ENCODE results near the gene NOL4L. TPM values are rescaled to one million over a fixed set of nuclear protein-coding genes. Genes with fewer than 3 reads are reported as not detected.
A peak's percentile ranks its signal among the peaks of the same experiment; 100 is the strongest.
"Not testable (repeated sequence)": the region's sequence is repeated elsewhere in the genome, so short reads cannot be mapped to it uniquely, and the experiment has no call there.

The NOL4L gene
- total RNA-seq, 2 experiments from 2014 or later, result 26.1 to 27.4 TPM

- no peak overlapping the region for H3K4me3 Mint-ChIP-seq
- DNase-seq, result no peak
- ChIA-PET POLR2A (no interaction called here), CTCF (interaction anchor here (0.6 to 1.0 kb wide), 2 partner anchors 22 to 51 kb away, joined by 3 read pairs; no protein-coding TSS in a partner anchor)
- no peaks in the 10 kb centered on the region for H3K9me3 Mint-ChIP-seq
- peaks cover 9% of the 10 kb centered on the region for H3K4me1 Mint-ChIP-seq
- H3K27ac Mint-ChIP-seq, result no peak overlapping the region
- H3K27me3 Mint-ChIP-seq, result no peaks in the 10 kb centered on the region
- H3K36me3 Mint-ChIP-seq (ENCODE audit: low read depth), result peaks cover 17% of the 10 kb centered on the region
Measured at GRCh38 chr20:32497589-32498224, 87.4 kb downstream of the NOL4L start.

GRCh38 chr20:32496811-32497533 lies 88.2 kb downstream of the NOL4L start:
- Mint-ChIP-seq H3K4me1 (peaks cover 9% of the 10 kb centered on the region), H3K36me3 (ENCODE audit: low read depth) (peaks cover 23% of the 10 kb centered on the region), H3K4me3 (no peak overlapping the region), H3K9me3 (no peaks in the 10 kb centered on the region), H3K27me3 (no peaks in the 10 kb centered on the region), H3K27ac (no peak overlapping the region)
- CTCF ChIA-PET, result interaction anchor here (0.6 to 1.0 kb wide), 3 partner anchors 21 to 263 kb away, joined by 3 read pairs; no protein-coding TSS in a partner anchor
- DNase-seq, result no peak
- POLR2A ChIA-PET, result no interaction called here

DNA sequence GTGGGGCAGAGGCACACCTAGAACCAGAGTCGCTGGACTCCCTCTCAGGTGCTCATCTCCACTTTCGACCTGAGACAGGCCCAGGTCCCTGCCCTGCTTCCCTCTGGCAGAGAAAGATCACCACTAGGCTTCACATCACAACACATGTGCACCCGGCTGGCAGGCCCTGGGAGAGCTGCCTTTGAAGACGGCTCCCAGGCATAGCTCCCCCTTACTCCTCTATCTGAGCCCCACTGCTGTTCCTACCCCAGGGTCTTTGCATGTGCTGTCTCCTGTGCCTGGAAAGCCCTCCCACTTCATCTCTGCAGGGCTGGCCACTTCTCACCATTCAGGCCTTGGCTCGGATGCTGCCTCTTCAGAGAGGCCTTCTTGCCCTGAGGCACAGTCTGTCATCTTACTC lies 89.2 kb downstream of the NOL4L start:
- H3K4me3 Mint-ChIP-seq, result no peak overlapping the region
- H3K27me3 Mint-ChIP-seq, result no peaks in the 10 kb centered on the region
- POLR2A ChIA-PET, result no interaction called here
- peaks cover 1% of the 10 kb centered on the region for H3K4me1 Mint-ChIP-seq
- H3K36me3 Mint-ChIP-seq (ENCODE audit: low read depth), result peaks cover 24% of the 10 kb centered on the region
- CTCF ChIA-PET, result interaction anchor here (1.1 to 1.3 kb wide), 2 partner anchors 10 to 77 kb away, joined by 3 read pairs; no protein-coding TSS in a partner anchor
- H3K27ac Mint-ChIP-seq, result no peak overlapping the region
- DNase-seq, result no peak
- no peaks in the 10 kb centered on the region for H3K9me3 Mint-ChIP-seq

DNA sequence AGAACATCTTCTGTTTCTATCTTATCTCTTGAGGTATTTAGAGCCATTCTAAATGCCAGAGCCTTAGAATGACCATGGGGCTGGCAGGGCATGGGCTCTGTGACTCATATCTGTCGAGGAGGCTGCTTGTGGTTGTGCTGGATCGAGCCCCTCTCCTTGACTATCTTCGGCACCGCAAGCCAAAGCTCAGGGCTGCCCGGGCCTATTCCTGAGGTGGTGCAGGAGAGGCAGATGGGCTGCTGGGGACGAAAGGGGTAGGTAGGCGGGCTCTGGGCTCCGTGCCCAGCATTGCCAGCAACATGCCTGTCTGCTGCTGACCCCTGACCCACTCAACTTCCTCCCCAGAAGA lies 89.9 kb downstream of the NOL4L start:
- DNase-seq, result no peak
- ChIA-PET CTCF (interaction anchor here (1.1 to 1.3 kb wide), 2 partner anchors 11 to 78 kb away, joined by 3 read pairs; no protein-coding TSS in a partner anchor), POLR2A (no interaction called here)
- Mint-ChIP-seq H3K4me3 (no peak overlapping the region), H3K9me3 (no peaks in the 10 kb centered on the region), H3K36me3 (ENCODE audit: low read depth) (peaks cover 30% of the 10 kb centered on the region), H3K27me3 (no peaks in the 10 kb centered on the region), H3K4me1 (no peaks in the 10 kb centered on the region), H3K27ac (no peak overlapping the region)

- CTCF ChIA-PET, result interaction anchor here (1.3 kb wide), 1 partner anchor 78 kb away, joined by 3 read pairs; no protein-coding TSS in a partner anchor
Measured at GRCh38 chr20:32494483-32495216, 90.5 kb downstream of the NOL4L start.

GRCh38 chr20:32493356-32493755 lies 91.8 kb downstream of the NOL4L start:
- no peak overlapping the region for H3K4me3 Mint-ChIP-seq
- CTCF ChIA-PET, result interaction anchor here (0.8 kb wide), 1 partner anchor 13 kb away, joined by 3 read pairs; no protein-coding TSS in a partner anchor
- POLR2A ChIA-PET, result no interaction called here
- H3K27ac Mint-ChIP-seq, result no peak overlapping the region
- H3K36me3 Mint-ChIP-seq (ENCODE audit: low read depth), result peaks cover 33% of the 10 kb centered on the region
- no peak for DNase-seq
- peaks cover 4% of the 10 kb centered on the region for H3K4me1 Mint-ChIP-seq
- H3K9me3 Mint-ChIP-seq, result no peaks in the 10 kb centered on the region
- H3K27me3 Mint-ChIP-seq, result no peaks in the 10 kb centered on the region

More at GRCh38 chr20:32494483-32495216, 90.5 kb downstream of the NOL4L start:
- POLR2A ChIA-PET, result no interaction called here
- H3K9me3 Mint-ChIP-seq, result no peaks in the 10 kb centered on the region
- no peak for DNase-seq
- H3K4me1 Mint-ChIP-seq, result no peaks in the 10 kb centered on the region
- no peaks in the 10 kb centered on the region for H3K27me3 Mint-ChIP-seq
- peak overlapping the region; percentile 7 for H3K27ac Mint-ChIP-seq
- no peak overlapping the region for H3K4me3 Mint-ChIP-seq
- peaks cover 31% of the 10 kb centered on the region for H3K36me3 Mint-ChIP-seq (ENCODE audit: low read depth)

GRCh38 chr20:32491764-32492151 lies 93.4 kb downstream of the NOL4L start:
- H3K9me3 Mint-ChIP-seq, result not testable (repeated sequence)

DNA sequence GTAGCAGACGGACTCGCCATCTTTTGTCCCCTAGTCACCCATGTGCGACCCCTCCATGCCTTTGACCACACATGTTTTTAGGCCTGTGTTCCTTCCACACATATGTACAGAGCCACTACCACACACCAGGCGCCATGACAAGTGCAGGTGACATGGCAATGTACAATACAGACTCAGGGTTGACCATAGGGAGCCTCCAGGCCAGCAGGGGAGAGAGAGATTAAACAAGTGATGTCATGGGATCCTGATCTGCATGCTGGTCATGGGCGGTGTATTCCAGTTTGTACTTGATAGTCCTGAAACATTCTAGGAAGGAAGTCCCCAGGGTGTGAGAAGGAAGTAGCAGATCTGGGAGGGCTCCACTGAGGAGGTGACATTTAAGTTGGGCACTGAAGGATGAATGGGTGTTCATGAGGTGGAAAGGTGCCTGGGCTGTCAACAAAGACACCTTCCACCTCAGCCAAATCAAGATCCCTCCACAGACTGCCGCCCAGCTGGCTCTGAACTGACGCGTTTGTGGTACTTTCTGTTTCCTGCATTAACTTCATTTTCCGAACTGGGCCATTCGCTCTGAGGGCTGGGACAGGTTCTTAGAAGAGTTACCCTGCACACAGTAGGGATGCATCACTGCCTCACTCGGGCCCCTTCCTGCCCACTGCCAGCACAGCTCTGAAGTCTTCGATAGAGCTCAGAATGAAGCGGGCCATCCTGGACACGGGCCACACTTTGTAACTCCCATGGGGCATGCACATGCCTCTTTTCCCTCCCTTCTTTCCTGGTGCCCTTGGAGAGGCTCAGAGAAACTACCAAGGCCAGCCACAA lies 94.0 kb downstream of the NOL4L start:
- CTCF ChIA-PET, result no interaction called here
- Mint-ChIP-seq H3K27me3 (no peaks in the 10 kb centered on the region), H3K9me3 (no peaks in the 10 kb centered on the region), H3K36me3 (ENCODE audit: low read depth) (peaks cover 46% of the 10 kb centered on the region), H3K4me3 (no peak overlapping the region), H3K4me1 (peaks cover 11% of the 10 kb centered on the region), H3K27ac (no peak overlapping the region)
- POLR2A ChIA-PET, result no interaction called here
- DNase-seq, result no peak

More at GRCh38 chr20:32491764-32492151, 93.4 kb downstream of the NOL4L start:
- Mint-ChIP-seq H3K4me1 (peaks cover 10% of the 10 kb centered on the region), H3K36me3 (ENCODE audit: low read depth) (peaks cover 41% of the 10 kb centered on the region)
- H3K4me3 Mint-ChIP-seq, CTCF ChIA-PET, POLR2A ChIA-PET, DNase-seq, H3K27ac Mint-ChIP-seq, H3K27me3 Mint-ChIP-seq: not testable (repeated sequence)

GRCh38 chr20:32488066-32488838 lies 96.9 kb downstream of the NOL4L start:
- Mint-ChIP-seq H3K4me3 (no peak overlapping the region), H3K4me1 (peaks cover 23% of the 10 kb centered on the region), H3K9me3 (no peaks in the 10 kb centered on the region), H3K36me3 (ENCODE audit: low read depth) (peaks cover 39% of the 10 kb centered on the region), H3K27ac (no peak overlapping the region), H3K27me3 (no peaks in the 10 kb centered on the region)
- ChIA-PET CTCF (no interaction called here), POLR2A (no interaction called here)
- no peak for DNase-seq

DNA sequence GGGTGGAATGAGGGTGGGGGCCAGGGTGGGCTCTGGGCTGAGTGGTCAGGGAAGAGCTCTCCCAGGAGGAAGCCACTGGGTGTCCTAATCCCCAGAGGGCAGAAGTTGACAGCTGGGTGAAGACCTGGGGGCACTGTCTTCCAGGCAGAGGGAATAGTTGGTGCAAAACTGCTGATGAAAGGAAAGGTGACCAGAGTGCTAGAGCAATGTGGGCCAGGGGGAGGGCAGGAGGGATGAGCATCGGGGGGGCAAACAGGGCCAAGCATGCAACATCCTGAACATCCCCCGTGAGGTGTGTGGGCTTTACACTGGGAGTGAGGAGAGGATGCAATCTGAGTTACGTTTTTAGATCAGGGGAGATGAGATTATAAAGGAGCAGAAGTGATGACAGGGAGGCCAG lies 97.8 kb downstream of the NOL4L start:
- Mint-ChIP-seq H3K36me3 (ENCODE audit: low read depth) (peaks cover 37% of the 10 kb centered on the region), H3K27ac (peak overlapping the region; percentile 25), H3K9me3 (no peaks in the 10 kb centered on the region), H3K4me3 (no peak overlapping the region), H3K4me1 (peaks cover 25% of the 10 kb centered on the region), H3K27me3 (no peaks in the 10 kb centered on the region)
- no peak for DNase-seq
- CTCF ChIA-PET, result no interaction called here
- POLR2A ChIA-PET, result no interaction called here

- Mint-ChIP-seq H3K36me3 (ENCODE audit: low read depth) (peaks cover 26% of the 10 kb centered on the region), H3K9me3 (no peaks in the 10 kb centered on the region), H3K4me3 (no peak overlapping the region), H3K27ac (peak overlapping the region; percentile 87), H3K4me1 (peaks cover 28% of the 10 kb centered on the region), H3K27me3 (no peaks in the 10 kb centered on the region)
- no peak for DNase-seq
- CTCF ChIA-PET, result interaction anchor here (0.6 to 1.1 kb wide), 4 partner anchors 15 to 984 kb away, joined by 3 to 5 read pairs (median 4); no protein-coding TSS in a partner anchor
- POLR2A ChIA-PET, result interaction anchor here (0.6 kb wide), 1 partner anchor 35 kb away, joined by 5 read pairs; no protein-coding TSS in a partner anchor
Measured at GRCh38 chr20:32485770-32486478, 99.2 kb downstream of the NOL4L start.

Data from activated CD4-positive, alpha-beta T cell treated with anti-CD3 and anti-CD28 coated beads, Interleukin-2, amount 10 ng/mL, durations not matched to agents 7 days and 5 days (primary cell).